Keratinocyte (primary cell): ENCODE results near the gene DCAF11. TPM values are rescaled to one million over a fixed set of nuclear protein-coding genes. Genes with fewer than 3 reads are reported as not detected.

Source experiments
- DNase-seq: peaks from one replicate; pipeline ENCODE4 v3.0.0-alpha.2; 2011; ENCODE audit warnings: low read depth, missing footprints, low spot score
- FAIRE-seq: peaks from 2 replicates; lab custom pipeline; 2011; peaks lifted over from hg19 to GRCh38; lab: Jason Lieb, UNC
- H2AFZ ChIP-seq: 2 replicates; pipeline ENCODE4 v1.6.0; 2012; ENCODE audit warnings: low read length, control low read depth, inconsistent platforms; ENCODE audit not compliant: control insufficient read depth
- H3K27ac ChIP-seq: 2 replicates; pipeline ENCODE4 v1.5.1; 2011; ENCODE audit warnings: low read length; ENCODE audit not compliant: control insufficient read depth, insufficient read depth
- H3K27me3 ChIP-seq: 3 replicates; pipeline ENCODE4 v1.6.0; 2011; ENCODE audit warnings: low read length; ENCODE audit not compliant: control insufficient read depth, insufficient read depth; ENCODE audit errors: extremely low read depth
- H3K36me3 ChIP-seq, 2 experiments: 2 replicates in 1 of 2; 3 replicates in 1 of 2; pipeline ENCODE4 v1.5.1; 2011; ENCODE audit warnings: low read length in 2 of 2, mild to moderate bottlenecking in 1 of 2; ENCODE audit not compliant: control insufficient read depth in 2 of 2, insufficient read depth in 2 of 2; ENCODE audit errors: extremely low read depth in 1 of 2
- H3K4me1 ChIP-seq: 3 replicates; pipeline ENCODE4 v1.5.1; 2011; ENCODE audit warnings: low read length; ENCODE audit not compliant: control insufficient read depth, insufficient read depth; ENCODE audit errors: extremely low read depth
- H3K4me2 ChIP-seq: 3 replicates; pipeline ENCODE4 v1.6.0; 2011; ENCODE audit warnings: low read depth, low read length; ENCODE audit not compliant: control insufficient read depth, insufficient read depth; ENCODE audit errors: extremely low read depth
- H3K4me3 ChIP-seq, 3 experiments: fragments of 200-600 bp in 1 of 3; sonication (generic) in 1 of 3; 2 replicates in 2 of 3; 3 replicates in 1 of 3; pipeline ENCODE4 v1.5.1; 2011 to 2016; ENCODE audit warnings: low read length in 3 of 3, mild to moderate bottlenecking in 3 of 3, control low read depth in 2 of 3, inconsistent platforms in 1 of 3, low read depth in 1 of 3, mixed read lengths in 1 of 3, mixed run types in 1 of 3, moderate library complexity in 1 of 3; ENCODE audit not compliant: control insufficient read depth in 2 of 3, insufficient read depth in 2 of 3; ENCODE audit errors: extremely low read depth in 1 of 3
- H3K79me2 ChIP-seq: 2 replicates; pipeline ENCODE4 v1.6.0; 2012; ENCODE audit warnings: low read length; ENCODE audit not compliant: control insufficient read depth, insufficient read depth
- H3K9ac ChIP-seq: 3 replicates; pipeline ENCODE4 v1.6.0; 2011; ENCODE audit warnings: low read length; ENCODE audit not compliant: control insufficient read depth, insufficient read depth; ENCODE audit errors: extremely low read depth
- H3K9me1 ChIP-seq: 3 replicates; pipeline ENCODE4 v1.6.0; 2011; ENCODE audit warnings: low read length; ENCODE audit not compliant: control insufficient read depth, insufficient read depth; ENCODE audit errors: extremely low read depth
- H3K9me3 ChIP-seq: 2 replicates; pipeline ENCODE4 v1.5.1; 2012; ENCODE audit warnings: low read depth, low read length; ENCODE audit not compliant: control insufficient read depth
- H4K20me1 ChIP-seq: 3 replicates; pipeline ENCODE4 v1.6.0; 2011; ENCODE audit warnings: low read length; ENCODE audit not compliant: control insufficient read depth, insufficient read depth; ENCODE audit errors: extremely low read depth
- CTCF ChIP-seq, 3 experiments: IDR thresholded peaks in 1 of 3; conservative IDR thresholded peaks in 1 of 3; optimal IDR thresholded peaks in 1 of 3; 2 replicates in 2 of 3; 3 replicates in 1 of 3; pipeline versions ENCODE3 to v1.5.1; 2011; ENCODE audit warnings: low read length in 3 of 3, mild to moderate bottlenecking in 3 of 3, moderate library complexity in 2 of 3, control low read depth in 1 of 3, inconsistent platforms in 1 of 3; ENCODE audit not compliant: insufficient read depth in 2 of 3; ENCODE audit errors: extremely low read depth in 1 of 3
- EZH2 ChIP-seq: IDR thresholded peaks from one replicate; pipeline ENCODE4 v1.6.1; 2012; ENCODE audit warnings: inconsistent platforms, mild to moderate bottlenecking, low read length, moderate library complexity
- dilution Hi-C: fragments of 300-500 bp; cut with MboI; formaldehyde crosslinking; loops from one replicate; pipeline ENCODE4 v1.7.0; 2020; ENCODE audit warnings: low sequenced_read_pairs; ENCODE audit not compliant: extremely low pct_ligation_motif_present
- polyA plus RNA-seq, 5 experiments: library from polyadenylated mRNA; depleted of rRNA in 3 of 5; stranded (reverse) in 3 of 5; stranded (forward) in 1 of 5; unstranded in 1 of 5; fragments of >200 nt; gene quantifications; 1 replicate in 1 of 5; 2 replicates in 3 of 5; 3 replicates in 1 of 5; pipeline versions ENCODE4 v1.2.1 to v1.2.3, GENCODE V29; 2011 to 2012; ENCODE audit warnings: missing spikeins in 2 of 5, low read depth in 1 of 5, low replicate concordance in 1 of 5

Gene DCAF11
- polyA plus RNA-seq, 1 donor (not counting 4 experiments of a cell fraction or from before 2014, with no cell fraction given), result 25.9 TPM

- FAIRE-seq (no peak), DNase-seq (no peak)
- H3K9me3 ChIP-seq, result no peaks in the 10 kb centered on the region
- H3K4me1 ChIP-seq, result peaks cover 5% of the 10 kb centered on the region
- no peaks in the 10 kb centered on the region for H4K20me1 ChIP-seq
- no peaks in the 10 kb centered on the region for H3K79me2 ChIP-seq
- H2AFZ ChIP-seq, result no peak overlapping the region
- no peak overlapping the region for H3K9ac ChIP-seq
- H3K36me3 ChIP-seq, result no peaks in the 10 kb centered on the region
- H3K27me3 ChIP-seq, result peaks cover 14% of the 10 kb centered on the region
- H3K4me2 ChIP-seq, result no peak overlapping the region
- H3K27ac ChIP-seq, result no peak overlapping the region
- H3K4me3 ChIP-seq, result no peak overlapping the region
- H3K9me1 ChIP-seq, result no peaks in the 10 kb centered on the region
- TF ChIP-seq CTCF (optimal IDR thresholded peaks at IDR 0.05 in 1 of 3, IDR thresholded peaks at IDR 0.05 in 1 of 3, conservative IDR thresholded peaks at IDR 0.05 in 1 of 3; ENCODE audit: extremely low read depth in 1 of 3, insufficient read depth in 2 of 3, low read length in 3 of 3) (no peak), EZH2 (no peak)
- dilution Hi-C loops, result no loop called here
Observed at GRCh38 chr14:24085215-24085614, 29.4 kb upstream of the DCAF11 start.

DNA sequence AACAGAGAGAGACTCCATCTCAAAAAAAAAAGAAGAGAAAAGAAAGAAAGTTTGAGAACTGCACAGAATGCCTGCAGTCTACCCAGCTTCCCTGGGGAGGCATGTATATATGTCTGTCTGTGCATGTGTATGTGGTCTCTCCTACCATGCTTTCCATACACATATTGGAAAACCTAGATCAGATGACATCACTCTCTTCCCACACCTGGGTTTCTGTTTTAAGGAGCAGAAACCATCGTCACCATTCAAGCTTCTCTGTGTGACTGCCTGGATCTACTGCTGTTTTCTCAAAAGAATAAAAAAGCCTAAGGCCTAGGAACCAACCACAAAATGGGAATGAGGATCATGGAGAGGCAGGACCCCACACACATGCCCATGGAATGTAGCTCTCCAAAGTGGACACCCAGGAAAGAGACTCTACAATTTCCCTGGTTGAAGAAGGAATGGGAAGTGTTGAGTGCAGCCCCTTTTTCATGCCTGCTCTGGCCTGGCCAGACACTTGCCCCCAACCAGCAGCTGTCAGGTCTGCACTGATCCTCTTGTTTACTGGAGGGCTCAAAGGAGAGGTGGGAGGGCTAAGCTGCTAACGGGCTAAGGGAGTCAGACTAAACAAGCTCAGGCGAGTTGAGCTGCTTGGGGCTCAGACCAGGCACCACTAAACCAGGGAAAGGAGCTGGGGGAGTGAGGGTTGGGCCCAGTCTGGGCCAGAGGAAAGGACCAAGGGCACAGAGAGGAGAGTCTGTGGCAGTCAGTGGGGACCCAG lies 28.2 kb upstream of the DCAF11 start:
- Histone ChIP-seq H3K27ac (no peak overlapping the region), H3K27me3 (peaks cover 14% of the 10 kb centered on the region), H3K4me1 (no peaks in the 10 kb centered on the region), H3K9ac (no peak overlapping the region), H2AFZ (no peak overlapping the region), H4K20me1 (no peaks in the 10 kb centered on the region), H3K4me3 (no peak overlapping the region), H3K9me3 (no peaks in the 10 kb centered on the region), H3K36me3 (no peaks in the 10 kb centered on the region), H3K9me1 (no peaks in the 10 kb centered on the region), H3K79me2 (no peaks in the 10 kb centered on the region), H3K4me2 (no peak overlapping the region)
- TF ChIP-seq EZH2, result no peak
- no peak for TF ChIP-seq CTCF (optimal IDR thresholded peaks at IDR 0.05 in 1 of 3, IDR thresholded peaks at IDR 0.05 in 1 of 3, conservative IDR thresholded peaks at IDR 0.05 in 1 of 3; ENCODE audit: extremely low read depth in 1 of 3, insufficient read depth in 2 of 3, low read length in 3 of 3)
- DNase-seq, result no peak
- dilution Hi-C loops, result no loop called here
- no peak for FAIRE-seq
